GF-D8 (cell line): Measurements from ENCODE around the gene TMPRSS15.
"Not testable (repeated sequence)": the region's sequence is repeated elsewhere in the genome, so short reads cannot be mapped to it uniquely, and the experiment has no call there.

Experiments
- DNase-seq: peaks from one replicate; lab custom pipeline; 2025; lab: John Stamatoyannopoulos, UW

The TMPRSS15 gene

DNA sequence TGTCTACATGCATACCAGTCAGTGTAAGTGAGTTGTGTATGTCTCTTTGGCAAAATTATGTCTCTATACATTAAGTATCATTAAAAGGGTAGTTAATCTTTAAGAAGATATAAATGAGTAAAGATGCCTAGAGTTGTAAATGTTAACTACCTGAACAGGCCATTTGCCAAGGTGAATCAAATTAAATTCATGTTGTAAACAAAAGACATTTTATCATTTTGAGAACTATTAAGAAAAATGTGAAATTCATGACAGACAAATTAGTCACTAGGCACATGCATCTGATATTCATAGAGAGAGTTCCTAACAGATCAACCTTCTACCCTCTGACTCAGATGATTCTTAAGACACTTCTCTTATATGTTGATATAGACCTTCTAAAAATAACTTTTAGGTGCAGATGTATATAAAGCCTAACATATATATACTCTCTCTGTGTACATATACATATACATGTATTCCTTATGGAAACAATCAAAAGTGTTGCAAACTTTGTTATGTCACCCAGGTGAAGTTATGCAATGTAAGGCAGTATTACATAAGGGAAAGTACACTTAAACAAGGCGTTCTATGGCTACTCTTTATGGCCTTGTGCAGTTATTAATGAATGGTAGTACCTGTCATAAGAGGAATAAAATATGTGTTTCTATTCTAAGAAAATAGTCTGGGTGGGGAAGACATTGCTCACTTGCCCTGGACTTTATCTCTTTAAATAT lies at the start of gene TMPRSS15:
Gene TMPRSS15 (minus strand): TSS at position 51 of the 716 bp plus-strand sequence. CDS start 163 bp downstream, outside the sequence.
- no peak for DNase-seq

DNA sequence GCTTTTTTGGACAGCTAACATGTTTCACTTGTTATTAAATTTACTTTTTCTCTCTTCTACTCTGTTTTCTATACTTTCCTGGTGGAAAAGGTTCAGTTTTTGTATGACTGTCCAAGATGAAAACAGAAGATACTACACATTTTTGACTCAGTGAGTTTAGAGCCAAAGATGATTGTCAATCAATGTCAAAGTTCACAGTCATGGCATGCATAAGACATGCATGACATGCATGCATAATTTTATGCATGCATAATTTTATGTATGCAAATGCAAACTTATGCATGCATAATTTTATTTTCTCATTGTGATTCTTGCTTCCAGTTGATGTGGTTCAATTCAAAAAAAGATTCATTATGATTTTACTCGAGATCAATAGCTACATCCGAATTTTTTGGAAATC lies 48.1 kb upstream of the TMPRSS15 start:
- DNase-seq, result no peak

- DNase-seq, result no peak
Measured at GRCh38 chr21:18449605-18450550, 46.3 kb upstream of the TMPRSS15 start.

DNA sequence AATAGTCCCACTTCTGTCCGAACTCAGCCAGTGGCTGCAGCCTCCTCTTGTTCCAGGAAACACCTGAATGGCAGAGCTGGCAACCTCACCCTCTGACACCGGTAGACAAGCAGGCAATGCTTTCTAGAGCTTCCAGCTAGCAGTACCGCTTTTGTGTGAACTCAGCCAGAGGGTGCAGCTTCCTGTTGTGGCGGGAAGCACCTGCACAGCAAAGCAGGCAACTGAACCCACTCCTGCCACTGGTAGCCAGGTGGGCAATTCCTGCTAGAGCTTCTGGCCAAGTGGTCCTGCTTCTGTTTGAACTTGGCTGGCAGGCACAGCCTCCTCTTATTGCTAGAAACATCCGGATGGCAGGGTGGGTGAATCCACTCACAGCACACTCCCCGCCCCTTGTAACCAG lies 40.1 kb upstream of the TMPRSS15 start:
- no peak for DNase-seq

- no peak for DNase-seq
Measured at GRCh38 chr21:18443085-18443484, 39.5 kb upstream of the TMPRSS15 start.

- DNase-seq, result no peak
Measured at GRCh38 chr21:18430341-18430740, 26.8 kb upstream of the TMPRSS15 start.

GRCh38 chr21:18424276-18424675 lies 20.7 kb upstream of the TMPRSS15 start:
- DNase-seq, result no peak

DNA sequence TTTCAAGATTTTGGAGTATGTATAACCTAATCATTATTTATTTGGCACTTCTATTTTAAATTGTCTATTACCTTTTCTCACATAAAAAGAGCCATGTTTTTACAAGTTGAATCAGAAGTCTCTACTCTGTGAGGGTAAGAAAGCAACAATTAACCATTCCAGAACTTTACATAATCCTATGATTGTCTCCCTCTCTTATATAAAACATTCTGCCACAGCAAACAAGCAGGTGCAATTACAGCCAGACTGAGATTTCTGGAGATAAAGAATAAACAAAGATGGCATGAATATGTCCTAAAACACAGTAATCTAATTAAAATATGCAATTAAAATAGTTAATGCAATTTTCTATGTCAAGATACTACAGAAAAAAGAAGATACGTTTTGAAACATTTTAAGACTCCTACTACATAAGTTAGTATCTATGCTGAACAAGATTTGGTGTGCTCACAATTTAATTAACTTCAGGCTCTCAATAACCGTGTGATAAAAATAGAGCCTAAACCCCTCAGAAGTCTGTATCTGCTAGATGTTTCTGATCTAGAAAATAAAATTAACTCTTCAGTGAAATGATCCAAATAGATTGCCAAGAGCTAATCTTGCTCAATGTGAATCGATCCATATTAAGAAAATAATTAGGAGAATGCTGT lies 13.7 kb upstream of the TMPRSS15 start:
- DNase-seq, result no peak

DNA sequence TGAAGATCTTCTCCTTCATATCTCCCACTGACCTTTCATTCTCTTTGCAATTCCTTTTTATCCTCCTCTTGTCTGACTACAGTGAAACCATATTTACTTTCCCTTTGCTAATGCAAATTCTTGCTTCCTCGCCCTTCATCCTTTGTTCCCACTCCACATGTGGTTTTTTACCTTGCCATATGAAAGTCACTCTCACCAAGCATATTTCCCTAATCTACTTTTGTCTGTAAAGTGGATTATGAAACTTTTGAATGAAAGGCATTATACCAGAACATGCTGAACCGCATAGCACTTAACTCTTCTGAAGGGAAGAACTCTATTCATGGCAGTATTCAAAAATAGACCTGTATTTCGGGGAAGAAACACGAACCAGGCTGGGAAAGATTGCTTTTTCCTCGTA lies 8.0 kb upstream of the TMPRSS15 start:
- DNase-seq, result no peak

- no peak for DNase-seq
Measured at GRCh38 chr21:18409579-18409978, 6.0 kb upstream of the TMPRSS15 start.

GRCh38 chr21:18398843-18399242 lies 4.7 kb downstream of the TMPRSS15 start:
- DNase-seq, result no peak

DNA sequence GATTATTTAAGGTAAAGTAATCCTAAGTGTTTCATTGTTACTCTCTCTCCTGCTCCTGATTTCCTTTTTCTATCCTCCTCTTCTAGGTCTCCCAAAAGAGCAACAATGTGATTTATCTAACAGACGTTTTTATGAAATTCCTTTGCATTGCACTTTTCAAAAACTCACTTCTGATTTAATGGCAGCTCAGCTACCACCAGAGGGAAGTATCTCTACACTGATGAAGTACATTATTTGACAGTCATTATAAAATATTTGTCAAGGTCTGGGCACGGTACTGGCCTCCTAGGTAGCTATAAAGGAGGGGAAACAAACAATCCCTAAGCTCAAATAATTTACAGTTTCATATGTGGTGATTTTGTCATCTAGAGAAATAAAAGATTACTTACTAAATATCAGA lies 15.6 kb downstream of the TMPRSS15 start:
- DNase-seq, result no peak

- DNase-seq, result no peak
Measured at GRCh38 chr21:18384771-18385170, 18.8 kb downstream of the TMPRSS15 start.

GRCh38 chr21:18382934-18383619 lies 20.5 kb downstream of the TMPRSS15 start:
- not testable (repeated sequence) for DNase-seq

DNA sequence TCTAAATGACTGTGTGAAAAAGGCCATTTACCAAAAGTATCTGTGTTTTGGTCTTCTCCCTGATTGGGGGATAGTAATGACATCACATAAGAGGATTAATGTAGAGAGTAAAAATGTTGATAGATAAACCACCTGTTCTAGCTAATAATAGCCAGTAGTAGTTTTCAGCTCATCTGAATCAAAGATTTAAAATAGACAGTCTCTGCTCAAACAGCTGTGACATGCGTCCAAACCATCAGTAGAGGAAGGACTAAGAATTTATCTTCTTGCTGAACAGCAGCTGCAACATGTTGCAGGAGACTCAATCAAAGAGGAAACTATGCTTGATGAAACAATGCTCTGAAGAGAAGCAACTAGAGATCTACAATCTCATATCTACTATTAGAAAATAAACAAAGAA lies 21.4 kb downstream of the TMPRSS15 start:
- no peak for DNase-seq

DNA sequence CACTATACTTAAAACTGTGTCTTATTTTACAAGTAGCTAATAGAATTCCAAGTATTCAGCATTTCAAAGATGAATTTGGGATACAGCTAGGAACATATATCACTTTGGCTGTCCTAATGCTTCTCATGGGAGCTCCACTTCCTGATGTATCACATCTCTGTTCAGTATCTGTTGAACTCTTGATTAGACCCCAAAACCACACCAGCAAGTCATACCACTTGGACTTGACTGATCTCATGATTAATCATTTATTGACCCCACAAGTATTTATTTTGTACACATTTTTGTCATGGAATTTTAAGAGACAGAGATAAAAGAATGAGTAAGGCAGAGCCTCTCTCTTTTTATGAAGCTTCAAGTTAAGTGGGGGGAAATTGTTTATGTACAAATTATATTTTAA lies 30.0 kb downstream of the TMPRSS15 start:
- no peak for DNase-seq

- no peak for DNase-seq
Measured at GRCh38 chr21:18370301-18370700, 33.3 kb downstream of the TMPRSS15 start.

DNA sequence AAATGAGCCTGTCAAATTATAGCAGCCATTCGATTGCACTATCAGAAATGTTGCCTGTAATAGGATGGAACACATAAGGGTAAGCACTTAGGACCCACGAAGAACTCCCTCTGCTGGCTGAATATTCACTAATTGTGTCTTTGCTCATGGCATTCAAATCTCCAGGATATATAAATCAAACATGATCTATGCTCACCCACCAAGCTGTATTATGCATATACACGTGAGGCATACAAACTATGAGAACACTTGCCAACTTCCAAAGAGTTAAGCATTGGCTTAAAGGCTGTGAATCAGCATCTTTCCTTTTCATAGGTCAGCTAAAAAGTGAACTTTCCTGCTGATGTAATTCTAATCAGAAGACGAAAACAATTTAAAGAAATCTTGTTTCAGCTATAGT lies 34.5 kb downstream of the TMPRSS15 start:
- DNase-seq, result no peak

GRCh38 chr21:18368205-18368604 lies 35.4 kb downstream of the TMPRSS15 start:
- no peak for DNase-seq

- DNase-seq, result no peak
Measured at GRCh38 chr21:18356801-18357200, 46.8 kb downstream of the TMPRSS15 start.

DNA sequence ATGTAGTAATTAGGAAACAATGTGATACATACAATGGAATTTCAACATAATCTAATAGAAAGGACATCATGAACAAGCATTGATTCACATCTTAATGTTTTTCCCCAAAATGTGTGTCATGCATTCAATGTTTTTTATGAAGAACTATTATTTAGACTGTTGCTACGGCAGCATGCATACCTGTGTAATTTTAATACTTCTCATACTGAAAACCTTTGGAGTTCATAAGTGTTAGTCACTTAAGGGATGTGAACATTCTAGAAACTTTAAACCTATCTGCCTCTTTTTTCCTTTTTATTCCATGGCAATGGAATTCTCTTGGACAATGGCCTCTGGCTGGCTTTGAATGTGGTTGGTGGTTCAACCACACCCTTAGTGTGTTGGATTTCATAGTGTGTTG lies 48.6 kb downstream of the TMPRSS15 start:
- DNase-seq, result no peak

- DNase-seq, result no peak
Measured at GRCh38 chr21:18350216-18350615, 53.4 kb downstream of the TMPRSS15 start.
